ENCODE measurements around the gene ERVW-1. TPM values are rescaled to one million over a fixed set of nuclear protein-coding genes. Genes with fewer than 3 reads are reported as not detected.

The ERVW-1 gene, protein sequence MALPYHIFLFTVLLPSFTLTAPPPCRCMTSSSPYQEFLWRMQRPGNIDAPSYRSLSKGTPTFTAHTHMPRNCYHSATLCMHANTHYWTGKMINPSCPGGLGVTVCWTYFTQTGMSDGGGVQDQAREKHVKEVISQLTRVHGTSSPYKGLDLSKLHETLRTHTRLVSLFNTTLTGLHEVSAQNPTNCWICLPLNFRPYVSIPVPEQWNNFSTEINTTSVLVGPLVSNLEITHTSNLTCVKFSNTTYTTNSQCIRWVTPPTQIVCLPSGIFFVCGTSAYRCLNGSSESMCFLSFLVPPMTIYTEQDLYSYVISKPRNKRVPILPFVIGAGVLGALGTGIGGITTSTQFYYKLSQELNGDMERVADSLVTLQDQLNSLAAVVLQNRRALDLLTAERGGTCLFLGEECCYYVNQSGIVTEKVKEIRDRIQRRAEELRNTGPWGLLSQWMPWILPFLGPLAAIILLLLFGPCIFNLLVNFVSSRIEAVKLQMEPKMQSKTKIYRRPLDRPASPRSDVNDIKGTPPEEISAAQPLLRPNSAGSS
- total RNA-seq, result not detected

DNA sequence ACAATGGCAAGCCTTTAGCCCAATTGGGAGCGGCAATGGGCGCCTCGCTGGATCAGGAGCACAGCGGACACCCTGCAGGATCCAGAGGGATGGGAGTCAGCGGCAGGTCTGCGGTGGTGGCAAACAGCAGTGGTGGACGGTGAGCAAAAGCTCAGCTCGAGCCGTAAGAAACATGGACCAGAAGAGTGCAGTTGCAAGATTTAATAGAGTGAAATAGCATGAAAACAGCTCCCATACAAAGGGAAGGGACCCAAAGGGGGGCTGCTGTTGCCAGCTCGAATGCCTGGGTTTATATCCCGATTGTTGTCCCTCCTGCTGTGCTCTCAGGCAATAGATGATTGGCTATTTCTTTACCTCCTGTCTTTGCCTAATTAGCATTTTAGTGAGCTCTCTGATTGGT is at the start of gene ERVW-1:
Gene ERVW-1 (minus strand): TSS at position 266 of the 400 bp plus-strand sequence. CDS start 7,565 bp downstream, outside the sequence.

DNA sequence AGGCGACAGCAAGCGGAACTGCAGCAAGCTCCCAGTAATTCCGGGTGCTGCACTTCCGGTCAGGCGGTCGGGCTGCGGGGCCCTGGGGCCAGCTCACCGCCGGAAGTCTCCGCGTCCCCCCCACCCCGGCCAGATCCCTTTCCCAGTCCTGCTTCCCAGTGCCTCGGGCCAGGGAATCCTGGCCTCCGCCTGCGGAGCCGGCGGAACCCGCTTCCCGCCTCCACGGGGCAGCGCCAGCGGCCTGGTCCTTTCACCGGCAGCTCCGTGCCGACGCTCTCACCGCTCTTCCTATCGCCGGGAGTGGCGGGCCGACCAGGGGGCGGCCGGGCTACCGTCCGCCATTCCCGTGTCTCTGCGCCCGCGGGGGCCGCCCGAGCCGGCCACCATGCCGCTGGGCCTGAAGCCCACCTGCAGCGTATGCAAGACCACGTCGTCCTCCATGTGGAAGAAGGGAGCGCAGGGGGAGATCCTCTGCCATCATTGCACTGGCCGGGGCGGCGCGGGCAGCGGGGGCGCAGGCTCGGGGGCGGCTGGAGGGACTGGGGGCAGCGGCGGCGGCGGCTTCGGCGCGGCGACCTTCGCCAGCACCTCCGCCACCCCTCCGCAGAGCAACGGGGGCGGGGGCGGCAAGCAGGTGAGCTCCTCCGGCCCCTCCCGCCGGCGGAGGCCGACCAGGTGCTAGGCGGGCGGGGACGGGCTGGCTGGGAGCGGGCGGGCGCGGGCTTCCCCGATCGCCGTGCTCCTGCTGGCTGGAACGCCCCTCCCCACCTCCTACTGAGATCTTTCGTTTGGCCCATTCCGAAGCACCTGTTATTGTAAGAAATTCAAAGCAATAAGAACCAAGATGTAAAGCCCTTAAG is 30.2 kb downstream of the ERVW-1 start, which contains the start of gene GATAD1:
Gene GATAD1 (plus strand): TSS at position 138 of the 860 bp plus-strand sequence. CDS start 248 bp downstream, at position 386.

Other genes starting within 250 kb of the ERVW-1 start
- 10 to 100 TPM; 44.0 to 46.7 TPM for gene KRIT1, start 232.0 kb downstream of the ERVW-1 start, total RNA-seq
- gene ANKIB1, start 232.0 kb downstream of the ERVW-1 start, total RNA-seq, result 10 to 100 TPM; 50.9 to 52.9 TPM
- gene GATAD1, start 30.5 kb downstream of the ERVW-1 start, total RNA-seq, result 10 to 100 TPM; 14.4 to 14.5 TPM
- gene PEX1, start 50.6 kb upstream of the ERVW-1 start, total RNA-seq, result 10 to 100 TPM; 19.4 to 20.6 TPM
- gene RBM48, start 50.8 kb upstream of the ERVW-1 start, total RNA-seq, result 10 to 100 TPM; 16.3 to 16.8 TPM
- gene FAM133B, start 112.4 kb upstream of the ERVW-1 start, total RNA-seq, result 10 to 100 TPM; 28.4 to 29.4 TPM

Measured in activated naive CD4-positive, alpha-beta T cell treated with anti-CD3 and anti-CD28 coated beads, Interleukin-2, amount 10 ng/mL, durations not matched to agents 5 hours and 36 hours (primary cell).